Stimulated activated CD8-positive, alpha-beta memory T cell treated with anti-CD3 and anti-CD28 coated beads, Interleukin-12 subunit alpha, Interleukin-12 subunit beta, amount 100 ng/mL, for 24 hours (primary cell): ENCODE data around the gene HAUS1.

Source experiments
- DNase-seq: peaks from one replicate; pipeline ENCODE4 v3.0.0-alpha.2; 2020; ENCODE audit errors: extremely low read depth

The HAUS1 gene

GRCh38 chr18:46104128-46104911 is at the start of gene HAUS1:
HAUS1 (plus strand) TSS chr18:46104385; CDS start chr18:46104412, 27 bp downstream.
- peak; percentile 66 for DNase-seq

GRCh38 chr18:46054956-46055837 is 49.0 kb upstream of the HAUS1 start:
- DNase-seq, result no peak

GRCh38 chr18:46055838-46056230 is 48.4 kb upstream of the HAUS1 start:
- DNase-seq, result no peak

- no peak for DNase-seq
These were observed 43.8 kb upstream of the HAUS1 start for GRCh38 chr18:46060359-46060841.

- no peak for DNase-seq
These were observed 42.8 kb upstream of the HAUS1 start for GRCh38 chr18:46061387-46061786.

GRCh38 chr18:46061796-46062195 is 42.4 kb upstream of the HAUS1 start:
- no peak for DNase-seq

- DNase-seq, result no peak
These were observed 41.4 kb upstream of the HAUS1 start for GRCh38 chr18:46062781-46063180.

- DNase-seq, result no peak
These were observed 36.7 kb upstream of the HAUS1 start for GRCh38 chr18:46067438-46068007.

GRCh38 chr18:46068763-46069162 is 35.4 kb upstream of the HAUS1 start:
- DNase-seq, result no peak

- no peak for DNase-seq
These were observed 34.7 kb upstream of the HAUS1 start for GRCh38 chr18:46069524-46069923.

GRCh38 chr18:46070232-46070631 is 34.0 kb upstream of the HAUS1 start:
- DNase-seq, result no peak

GRCh38 chr18:46070815-46071652 is 33.2 kb upstream of the HAUS1 start:
- DNase-seq, result no peak

GRCh38 chr18:46071653-46072375 is 32.4 kb upstream of the HAUS1 start, which contains the start of gene PSTPIP2:
PSTPIP2 (minus strand) TSS chr18:46072260; CDS start chr18:46072188, 72 bp downstream.
- DNase-seq, result no peak

- no peak for DNase-seq
These were observed 31.8 kb upstream of the HAUS1 start for GRCh38 chr18:46072376-46072867.

- DNase-seq, result no peak
These were observed 31.2 kb upstream of the HAUS1 start for GRCh38 chr18:46072959-46073358.

GRCh38 chr18:46073474-46074331 is 30.5 kb upstream of the HAUS1 start:
- no peak for DNase-seq

- DNase-seq, result no peak
These were observed 24.8 kb upstream of the HAUS1 start for GRCh38 chr18:46079336-46079735.

- DNase-seq, result no peak
These were observed 24.0 kb upstream of the HAUS1 start for GRCh38 chr18:46080156-46080555.

GRCh38 chr18:46084431-46084830 is 19.8 kb upstream of the HAUS1 start:
- DNase-seq, result no peak
